Vagina (tissue), 2 donors: Measurements from ENCODE around the gene C16orf86.

Experiments used
- CTCF ChIP-seq, 3 experiments: fragments of 450-650 bp in 2 of 3; fragments of 200-600 bp in 1 of 3; sonication (generic) in 1 of 3; IDR thresholded peaks; one replicate each; pipeline ENCODE4 v1.5.1; 2017 to 2019; ENCODE audit warnings: antibody characterized with exemption in 3 of 3, mild to moderate bottlenecking in 2 of 3, moderate library complexity in 2 of 3
- POLR2A ChIP-seq, 2 donors: fragments of 450-650 bp; IDR thresholded peaks; one replicate each; pipeline ENCODE4 v1.6.1; 2017; ENCODE audit warnings: antibody characterized with exemption in 2 of 2, mild to moderate bottlenecking in 2 of 2, moderate library complexity in 2 of 2
- POLR2AphosphoS5 ChIP-seq, 2 donors: sonication (generic); formaldehyde crosslinking; IDR thresholded peaks; one replicate each; pipeline ENCODE4 v1.9.0; 2017; ENCODE audit warnings: antibody characterized with exemption in 2 of 2, mild to moderate bottlenecking in 2 of 2, low read depth in 1 of 2; ENCODE audit not compliant: insufficient read depth in 1 of 2

- TF ChIP-seq POLR2AphosphoS5 (IDR thresholded peaks at IDR 0.05; ENCODE audit: insufficient read depth in 1 of 2, low read depth in 1 of 2), result no peak
- TF ChIP-seq CTCF (IDR thresholded peaks at IDR 0.05), result no peak
- no peak for TF ChIP-seq POLR2A (IDR thresholded peaks at IDR 0.05)
Observed at GRCh38 chr16:67666032-67666551, 522 bp upstream of the C16orf86 start.
